HEK293T (cell line): ENCODE data around the gene CEBPG.

ENCODE experiments used
- ARNT ChIP-seq: fragments of 450-650 bp; IDR thresholded peaks from 2 replicates; pipeline ENCODE4 v1.6.1; 2017; ENCODE audit warnings: mild to moderate bottlenecking
- BHLHE40 ChIP-seq: fragments of 450-650 bp; IDR thresholded peaks from 2 replicates; pipeline ENCODE4 v1.6.1; 2016; ENCODE audit warnings: mild to moderate bottlenecking, moderate library complexity, borderline replicate concordance
- ELF4 ChIP-seq: fragments of 450-650 bp; IDR thresholded peaks from 2 replicates; pipeline ENCODE4 v1.6.1; 2017; ENCODE audit warnings: antibody characterized with exemption
- L3MBTL2 ChIP-seq: fragments of 450-650 bp; conservative IDR thresholded peaks from 2 replicates; pipeline ENCODE4 v1.6.1; 2016; ENCODE audit warnings: mild to moderate bottlenecking
- SP1 ChIP-seq: fragments of 450-650 bp; IDR thresholded peaks from 2 replicates; pipeline ENCODE4 v1.6.1; 2017
- TARDBP ChIP-seq: fragments of 450-650 bp; IDR thresholded peaks from 2 replicates; pipeline ENCODE4 v1.6.1; 2016

- no peak for TF ChIP-seq SP1
- TF ChIP-seq ELF4: no peak
- no peak for TF ChIP-seq ARNT
- no peak for TF ChIP-seq TARDBP
- no peak for TF ChIP-seq L3MBTL2
- no peak for TF ChIP-seq BHLHE40
These were observed 7.6 kb downstream of the CEBPG start for GRCh38 chr19:33381101-33381500.
